ENCODE results near the gene CHRDL2.
"Not testable (repeated sequence)": the region's sequence is repeated elsewhere in the genome, so short reads cannot be mapped to it uniquely, and the experiment has no call there.

CHRDL2 gene

GRCh38 chr11:74669211-74670160, 61.7 kb downstream of the CHRDL2 start:
- no peak for DNase-seq

GRCh38 chr11:74663315-74663714, 67.9 kb downstream of the CHRDL2 start:
- DNase-seq, result no peak

GRCh38 chr11:74662487-74663103, 68.6 kb downstream of the CHRDL2 start:
- DNase-seq, result no peak

- not testable (repeated sequence) for DNase-seq
Observed at GRCh38 chr11:74659124-74659523, 72.1 kb downstream of the CHRDL2 start.

- no peak for DNase-seq
Observed at GRCh38 chr11:74654976-74655375, 76.2 kb downstream of the CHRDL2 start.

- DNase-seq, result peak; percentile 47
Observed at GRCh38 chr11:74650498-74650897, 80.7 kb downstream of the CHRDL2 start.

GRCh38 chr11:74648894-74649293, 82.3 kb downstream of the CHRDL2 start:
- no peak for DNase-seq

GRCh38 chr11:74647831-74648230, 83.4 kb downstream of the CHRDL2 start:
- DNase-seq, result no peak

GRCh38 chr11:74647404-74647803, 83.8 kb downstream of the CHRDL2 start:
- DNase-seq, result no peak

- no peak for DNase-seq
Observed at GRCh38 chr11:74646954-74647353, 84.3 kb downstream of the CHRDL2 start.
